RWPE1 (cell line): Measurements from ENCODE around the gene MEIS2.

Experiments
- CTCF ChIA-PET: fragments of 350-600 bp; sonication (Branson Sonifier 250); formaldehyde crosslinking; extraction: SDS; loops from one replicate; lab custom pipeline; 2021; lab: Yijun Ruan, JAX
- POLR2A ChIA-PET: fragments of 400-600 bp; formaldehyde crosslinking; extraction: SDS; loops from one replicate; lab custom pipeline; 2020; ENCODE audit warnings: antibody characterized with exemption; ENCODE audit not compliant: low non-redundant PET; lab: Yijun Ruan, JAX
- DNase-seq: peaks from one replicate; pipeline ENCODE4 v3.0.0; 2012; ENCODE audit warnings: low spot score
- H3K27ac ChIP-seq: fragments of 450-650 bp; 2 replicates; pipeline ENCODE4 v1.5.1; 2017
- CTCF ChIP-seq: fragments of 450-650 bp; conservative IDR thresholded peaks from 2 replicates; pipeline ENCODE4 v1.5.1; 2017; ENCODE audit warnings: low read depth, mild to moderate bottlenecking

MEIS2 gene

GRCh38 chr15:36875740-36876334, 224.5 kb downstream of the MEIS2 start:
- ChIA-PET CTCF (no interaction called here), POLR2A (no interaction called here)
- H3K27ac ChIP-seq: no peak overlapping the region
- no peak for DNase-seq
- TF ChIP-seq CTCF: no peak

- CTCF ChIA-PET: no interaction called here
- TF ChIP-seq CTCF: no peak
Measured at GRCh38 chr15:36874930-36875329, 225.4 kb downstream of the MEIS2 start.

GRCh38 chr15:36867436-36867835, 232.9 kb downstream of the MEIS2 start:
- POLR2A ChIA-PET: no interaction called here
- DNase-seq: no peak
- CTCF ChIA-PET: no interaction called here
- TF ChIP-seq CTCF: no peak
- no peak overlapping the region for H3K27ac ChIP-seq

More at GRCh38 chr15:36874930-36875329, 225.4 kb downstream of the MEIS2 start:
- DNase-seq: no peak
- POLR2A ChIA-PET: no interaction called here
- no peak overlapping the region for H3K27ac ChIP-seq

GRCh38 chr15:36866896-36867295, 233.5 kb downstream of the MEIS2 start:
- H3K27ac ChIP-seq: no peak overlapping the region
- ChIA-PET CTCF (interaction anchor here (0.6 to 0.7 kb wide), 2 partner anchors 60 to 269 kb away, joined by 4 read pairs; no protein-coding TSS in a partner anchor), POLR2A (no interaction called here)
- DNase-seq: no peak
- TF ChIP-seq CTCF: no peak

- ChIA-PET POLR2A (no interaction called here), CTCF (no interaction called here)
- no peak overlapping the region for H3K27ac ChIP-seq
- no peak for DNase-seq
- no peak for TF ChIP-seq CTCF
Measured at GRCh38 chr15:36863570-36863969, 236.8 kb downstream of the MEIS2 start.

GRCh38 chr15:36860792-36861191, 239.6 kb downstream of the MEIS2 start:
- ChIA-PET CTCF (no interaction called here), POLR2A (no interaction called here)
- TF ChIP-seq CTCF: no peak
- DNase-seq: no peak
- no peak overlapping the region for H3K27ac ChIP-seq
